ENCODE measurements around the gene HEATR1. TPM values are rescaled to one million over a fixed set of nuclear protein-coding genes. Genes with fewer than 3 reads are reported as not detected.

The HEATR1 gene
- polyA plus RNA-seq, 1 of the 3 experiments (the other 2 are of a cell fraction): 10.6 TPM

DNA sequence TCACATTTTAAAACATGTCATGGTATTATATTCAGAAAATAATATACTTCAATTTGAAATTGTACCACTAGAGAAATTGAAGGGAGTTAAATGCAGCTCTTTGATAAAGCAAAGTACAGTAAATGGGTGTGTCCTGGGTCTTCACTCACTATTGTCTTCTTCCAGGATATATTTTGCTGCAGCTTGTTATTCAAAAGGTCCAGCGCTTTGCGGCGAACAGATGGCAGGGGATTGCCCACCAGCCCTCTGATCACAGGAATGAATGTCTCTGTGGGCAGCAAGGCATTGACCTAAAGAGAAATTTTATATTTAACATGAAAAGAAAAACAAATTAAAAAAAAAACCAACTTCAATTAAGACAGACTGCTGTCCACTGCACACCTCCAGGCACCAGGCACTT, 45.5 kb downstream of the HEATR1 start:
- Histone ChIP-seq H3K9me3 (no peaks in the 10 kb centered on the region), H2AFZ (ENCODE audit: low read depth) (no peak overlapping the region), H3K4me3 (ENCODE audit: low read depth in 2 of 2, low read length in 1 of 2) (no peak overlapping the region), H3F3A (replicated peaks; ENCODE audit: insufficient read depth) (no peaks in the 10 kb centered on the region), H3K27me3 (ENCODE audit: insufficient read depth) (no peaks in the 10 kb centered on the region), H3K4me1 (ENCODE audit: control insufficient read depth in 1 of 2, insufficient read depth in 2 of 2, low read depth in 1 of 2, low read length in 1 of 2) (peaks cover 0 to 16% of the 10 kb centered on the region in 2 experiments; a peak in 2 of 4 replicates), H3K27ac (ENCODE audit: low read depth in 2 of 2, low read length in 1 of 2) (no peak overlapping the region), H3K9ac (no peak overlapping the region), H3K79me2 (ENCODE audit: insufficient read depth) (no peaks in the 10 kb centered on the region), H3K9me2 (no peaks in the 10 kb centered on the region), H4K20me1 (ENCODE audit: insufficient read depth) (no peaks in the 10 kb centered on the region), H3K4me2 (no peak overlapping the region), H3K36me3 (replicated peaks in 1 of 2; ENCODE audit: control insufficient read depth in 1 of 2, insufficient read depth in 2 of 2, low read length in 1 of 2) (peaks cover 72 to 94% of the 10 kb centered on the region in 2 experiments)
- CTCF ChIA-PET: interaction anchor here (0.8 to 1.8 kb wide), 3 partner anchors 13 to 201 kb away, joined by 3 to 4 read pairs (median 3); no protein-coding TSS in a partner anchor
- POLR2A ChIA-PET: no interaction called here
- no peak for TF ChIP-seq MAX (IDR thresholded peaks at IDR 0.05; ENCODE audit: low read depth)
- no peak for TF ChIP-seq ELF1 (IDR thresholded peaks at IDR 0.05)
- TF ChIP-seq YY1 (IDR thresholded peaks at IDR 0.05; ENCODE audit: low read depth): no peak
- TF ChIP-seq RAD21 (IDR thresholded peaks at IDR 0.05; ENCODE audit: low read length): no peak
- TF ChIP-seq PBX3 (IDR thresholded peaks at IDR 0.05): no peak
- TF ChIP-seq, protein P1, sequence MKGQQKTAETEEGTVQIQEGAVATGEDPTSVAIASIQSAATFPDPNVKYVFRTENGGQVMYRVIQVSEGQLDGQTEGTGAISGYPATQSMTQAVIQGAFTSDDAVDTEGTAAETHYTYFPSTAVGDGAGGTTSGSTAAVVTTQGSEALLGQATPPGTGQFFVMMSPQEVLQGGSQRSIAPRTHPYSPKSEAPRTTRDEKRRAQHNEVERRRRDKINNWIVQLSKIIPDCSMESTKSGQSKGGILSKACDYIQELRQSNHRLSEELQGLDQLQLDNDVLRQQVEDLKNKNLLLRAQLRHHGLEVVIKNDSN (IDR thresholded peaks at IDR 0.05; ENCODE audit: borderline replicate concordance, low read depth): no peak
- TF ChIP-seq POLR2AphosphoS5 (IDR thresholded peaks at IDR 0.05; ENCODE audit: low read depth, low read length): no peak
- no peak for TF ChIP-seq SMC3 (IDR thresholded peaks at IDR 0.05; ENCODE audit: low read depth, low read length)
- TF ChIP-seq GABPA (IDR thresholded peaks at IDR 0.05; ENCODE audit: low read depth): no peak
- no peak for TF ChIP-seq EZH2phosphoT487 (IDR thresholded peaks at IDR 0.05; ENCODE audit: borderline replicate concordance, low read depth)
- TF ChIP-seq TCF12 (IDR thresholded peaks at IDR 0.05): no peak
- TF ChIP-seq IRF3 (IDR thresholded peaks at IDR 0.05; ENCODE audit: low read depth, low read length): no peak
- no peak for TF ChIP-seq MXI1 (IDR thresholded peaks at IDR 0.05; ENCODE audit: low read depth, low read length)
- no peak for TF ChIP-seq SIN3A (IDR thresholded peaks at IDR 0.05; ENCODE audit: borderline replicate concordance, low read depth, low read length)
- TF ChIP-seq NRF1 (IDR thresholded peaks at IDR 0.05; ENCODE audit: low read depth, low read length): no peak
- TF ChIP-seq TAF1 (IDR thresholded peaks at IDR 0.05; ENCODE audit: borderline replicate concordance, low read depth, low read length): no peak
- TF ChIP-seq FOXJ3 (CRISPR knock-in tag; IDR thresholded peaks at IDR 0.05): no peak
- no peak for TF ChIP-seq RCOR1 (IDR thresholded peaks at IDR 0.05; ENCODE audit: low read length)
- TF ChIP-seq FOXM1 (IDR thresholded peaks at IDR 0.05; ENCODE audit: low read depth): no peak
- WGBS (ENCODE audit: low lambda C conversion rate): 95% methylated on average over 3 of the region's 3 CpGs
- DNase-seq: no peak
